Adipocyte (in vitro differentiated cells): ENCODE results near the gene PLXNA4.

ENCODE experiments used
- DNase-seq: peaks from one replicate; pipeline ENCODE4 v3.0.0-alpha.2; 2015; ENCODE audit warnings: low read depth
- H3K27me3 ChIP-seq: replicated peaks from 2 replicates; pipeline ENCODE4 v1.7.0; 2013; ENCODE audit warnings: mild to moderate bottlenecking, low read length, moderate library complexity; ENCODE audit not compliant: control insufficient read depth, insufficient read depth
- H3K36me3 ChIP-seq: 2 replicates; pipeline ENCODE4 v1.7.0; 2013; ENCODE audit warnings: low read length, mild to moderate bottlenecking, moderate library complexity; ENCODE audit not compliant: control insufficient read depth, insufficient read depth, severe bottlenecking
- H3K4me1 ChIP-seq: 2 replicates; pipeline ENCODE4 v1.7.0; 2013; ENCODE audit warnings: mild to moderate bottlenecking, low read length, moderate library complexity; ENCODE audit not compliant: control insufficient read depth, insufficient read depth
- H3K4me3 ChIP-seq: 2 replicates; pipeline ENCODE4 v1.7.0; 2013; ENCODE audit warnings: mild to moderate bottlenecking, low read length, moderate library complexity
- H3K9ac ChIP-seq: 2 replicates; pipeline ENCODE4 v1.7.0; 2013; ENCODE audit warnings: mild to moderate bottlenecking, low read length, moderate library complexity
- H3K9me3 ChIP-seq: 2 replicates; pipeline ENCODE4 v1.7.0; 2013; ENCODE audit warnings: mild to moderate bottlenecking, low read length, moderate library complexity; ENCODE audit not compliant: control insufficient read depth

Gene PLXNA4

GRCh38 chr7:132254455-132254854, 321.8 kb downstream of the PLXNA4 start:
- DNase-seq, result no peak
- Histone ChIP-seq H3K9ac (no peak overlapping the region), H3K4me1 (peaks cover 36% of the 10 kb centered on the region), H3K27me3 (no peaks in the 10 kb centered on the region), H3K9me3 (no peaks in the 10 kb centered on the region), H3K36me3 (no peaks in the 10 kb centered on the region), H3K4me3 (no peak overlapping the region)

- H3K9me3 ChIP-seq, result no peaks in the 10 kb centered on the region
- H3K27me3 ChIP-seq, result no peaks in the 10 kb centered on the region
- no peaks in the 10 kb centered on the region for H3K36me3 ChIP-seq
- H3K9ac ChIP-seq, result no peak overlapping the region
- DNase-seq, result no peak
- H3K4me3 ChIP-seq, result no peak overlapping the region
- H3K4me1 ChIP-seq, result peaks cover 41% of the 10 kb centered on the region
Observed at GRCh38 chr7:132252793-132253100, 323.5 kb downstream of the PLXNA4 start.

DNA sequence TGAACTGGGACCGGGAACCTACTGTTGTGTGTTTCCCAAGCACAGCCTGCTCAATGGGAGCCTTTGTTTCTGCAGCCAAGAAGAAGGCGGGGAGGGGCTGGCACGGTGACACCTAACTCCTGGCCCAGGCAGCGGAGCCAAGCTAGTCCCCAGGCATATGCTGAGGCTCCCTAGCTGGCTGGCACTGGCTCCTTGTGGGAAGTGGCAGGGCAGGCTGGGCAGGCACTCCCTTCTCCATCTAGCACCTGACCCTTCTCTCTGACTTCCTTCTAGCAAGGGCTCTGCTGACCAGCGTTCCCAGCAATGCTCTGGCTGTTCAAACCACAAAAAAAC, 325.0 kb downstream of the PLXNA4 start:
- H3K4me1 ChIP-seq, result peaks cover 40% of the 10 kb centered on the region
- no peak overlapping the region for H3K4me3 ChIP-seq
- H3K36me3 ChIP-seq, result no peaks in the 10 kb centered on the region
- no peak overlapping the region for H3K9ac ChIP-seq
- H3K9me3 ChIP-seq, result no peaks in the 10 kb centered on the region
- DNase-seq, result no peak
- no peaks in the 10 kb centered on the region for H3K27me3 ChIP-seq

GRCh38 chr7:132250480-132251326, 325.6 kb downstream of the PLXNA4 start:
- no peak overlapping the region for H3K4me3 ChIP-seq
- peaks cover 34% of the 10 kb centered on the region for H3K4me1 ChIP-seq
- no peak for DNase-seq
- no peaks in the 10 kb centered on the region for H3K36me3 ChIP-seq
- no peak overlapping the region for H3K9ac ChIP-seq
- H3K9me3 ChIP-seq, result peaks cover under 1% of the 10 kb centered on the region
- no peaks in the 10 kb centered on the region for H3K27me3 ChIP-seq

DNA sequence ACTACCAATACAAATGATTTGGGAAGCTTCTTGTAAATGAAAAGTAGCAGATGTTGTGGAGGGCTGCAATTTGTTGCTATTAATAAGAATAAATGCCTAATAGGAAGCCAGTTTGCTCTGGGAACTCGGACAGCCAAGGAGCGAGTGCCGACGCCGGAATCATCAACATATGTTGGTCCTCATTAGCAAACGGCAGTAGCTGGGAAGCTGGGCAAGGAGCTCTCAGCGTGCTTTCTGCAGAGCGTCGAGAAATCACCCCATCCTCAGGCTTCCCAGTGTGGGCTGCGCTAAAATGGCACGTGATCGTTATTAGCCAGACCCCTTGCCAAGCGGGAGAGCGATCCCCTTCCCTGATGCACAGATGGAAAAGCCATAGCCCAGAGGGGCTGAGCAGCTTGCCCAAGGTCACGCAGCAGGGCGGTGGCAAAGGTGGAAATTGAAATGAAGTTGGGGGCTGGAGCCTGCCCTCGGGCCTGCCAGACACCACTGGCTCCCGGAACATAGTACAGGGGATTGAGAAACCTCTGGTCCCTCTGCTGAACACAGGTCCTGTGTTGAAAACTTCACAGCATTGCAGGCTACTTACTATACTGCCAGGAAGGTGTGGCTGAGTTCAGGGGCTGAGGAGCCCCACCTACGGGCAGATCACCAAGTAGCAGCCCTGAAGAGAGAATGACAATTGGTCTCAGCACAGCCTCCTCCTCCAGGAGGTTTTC, 326.9 kb downstream of the PLXNA4 start:
- DNase-seq, result no peak
- H3K36me3 ChIP-seq, result no peaks in the 10 kb centered on the region
- peaks cover 4% of the 10 kb centered on the region for H3K9me3 ChIP-seq
- H3K4me3 ChIP-seq, result no peak overlapping the region
- H3K9ac ChIP-seq, result no peak overlapping the region
- no peaks in the 10 kb centered on the region for H3K27me3 ChIP-seq
- H3K4me1 ChIP-seq, result peaks cover 29% of the 10 kb centered on the region

GRCh38 chr7:132248841-132249240, 327.4 kb downstream of the PLXNA4 start:
- H3K27me3 ChIP-seq, result no peaks in the 10 kb centered on the region
- H3K4me1 ChIP-seq, result peaks cover 31% of the 10 kb centered on the region
- H3K36me3 ChIP-seq, result no peaks in the 10 kb centered on the region
- no peak overlapping the region for H3K4me3 ChIP-seq
- no peak overlapping the region for H3K9ac ChIP-seq
- peaks cover 4% of the 10 kb centered on the region for H3K9me3 ChIP-seq
- DNase-seq, result no peak

GRCh38 chr7:132247995-132248618, 328.2 kb downstream of the PLXNA4 start:
- no peak for DNase-seq
- H3K4me1 ChIP-seq, result peaks cover 38% of the 10 kb centered on the region
- H3K36me3 ChIP-seq, result no peaks in the 10 kb centered on the region
- H3K27me3 ChIP-seq, result no peaks in the 10 kb centered on the region
- peaks cover 4% of the 10 kb centered on the region for H3K9me3 ChIP-seq
- H3K4me3 ChIP-seq, result no peak overlapping the region
- no peak overlapping the region for H3K9ac ChIP-seq

GRCh38 chr7:132246591-132246990, 329.7 kb downstream of the PLXNA4 start:
- Histone ChIP-seq H3K27me3 (no peaks in the 10 kb centered on the region), H3K36me3 (no peaks in the 10 kb centered on the region), H3K9ac (no peak overlapping the region), H3K9me3 (peaks cover 4% of the 10 kb centered on the region), H3K4me3 (no peak overlapping the region), H3K4me1 (peaks cover 40% of the 10 kb centered on the region)
- no peak for DNase-seq

GRCh38 chr7:132245539-132245938, 330.7 kb downstream of the PLXNA4 start:
- no peak for DNase-seq
- Histone ChIP-seq H3K27me3 (no peaks in the 10 kb centered on the region), H3K36me3 (no peaks in the 10 kb centered on the region), H3K9me3 (peaks cover 4% of the 10 kb centered on the region), H3K9ac (no peak overlapping the region), H3K4me1 (peaks cover 30% of the 10 kb centered on the region), H3K4me3 (no peak overlapping the region)

DNA sequence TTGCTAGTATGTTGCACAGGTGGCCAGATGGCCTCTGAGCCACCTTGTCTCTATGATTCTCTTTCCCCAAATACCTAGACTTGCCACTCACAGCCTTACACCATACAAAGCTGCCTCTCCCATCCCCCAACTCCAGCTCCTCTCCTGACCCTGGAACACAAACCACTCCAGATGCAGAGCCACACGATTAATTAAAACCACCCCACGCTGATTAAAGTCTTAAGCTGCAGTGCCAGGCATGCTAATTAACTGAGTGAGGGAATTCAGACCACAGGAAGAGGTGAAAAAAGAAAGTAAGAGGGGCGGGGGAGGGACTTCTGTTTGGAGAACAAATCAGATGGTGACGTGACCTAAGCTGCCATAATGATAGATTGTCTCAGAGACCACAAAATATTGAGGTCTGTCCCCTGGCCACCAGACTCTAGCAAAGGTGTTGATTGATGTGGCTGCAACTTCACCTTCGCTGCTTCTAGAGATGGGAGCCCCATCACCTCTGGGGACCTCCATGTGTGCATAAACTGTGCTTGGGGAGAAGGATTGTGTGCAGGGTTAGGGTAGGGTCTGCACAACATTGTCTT, 331.3 kb downstream of the PLXNA4 start:
- H3K4me1 ChIP-seq, result peaks cover 24% of the 10 kb centered on the region
- no peak for DNase-seq
- no peaks in the 10 kb centered on the region for H3K27me3 ChIP-seq
- no peak overlapping the region for H3K4me3 ChIP-seq
- H3K9ac ChIP-seq, result no peak overlapping the region
- H3K9me3 ChIP-seq, result peaks cover 4% of the 10 kb centered on the region
- H3K36me3 ChIP-seq, result peaks cover 5% of the 10 kb centered on the region

DNA sequence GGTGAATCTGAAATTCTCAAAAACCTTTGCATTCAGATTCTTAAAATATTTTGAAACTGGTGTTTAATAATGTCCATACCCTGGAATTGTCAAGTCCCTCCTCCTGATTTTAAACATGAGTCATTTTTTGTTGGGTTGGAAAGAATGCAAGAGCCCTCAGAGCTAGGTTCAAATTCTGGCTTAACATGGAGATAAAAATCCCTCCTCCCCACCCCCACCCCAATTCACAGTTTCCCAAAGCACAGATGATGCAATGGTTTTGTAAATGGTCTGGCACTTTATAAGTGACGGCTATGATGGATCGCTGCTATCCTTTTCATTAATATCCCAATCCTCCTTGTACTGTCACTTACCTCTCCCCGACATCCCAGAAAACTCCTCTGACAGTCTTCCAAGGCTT, 332.8 kb downstream of the PLXNA4 start:
- H3K4me3 ChIP-seq, result no peak overlapping the region
- no peak for DNase-seq
- H3K27me3 ChIP-seq, result no peaks in the 10 kb centered on the region
- peaks cover 4% of the 10 kb centered on the region for H3K9me3 ChIP-seq
- H3K36me3 ChIP-seq, result peaks cover 17% of the 10 kb centered on the region
- no peak overlapping the region for H3K9ac ChIP-seq
- peaks cover 15% of the 10 kb centered on the region for H3K4me1 ChIP-seq
